Measurements from ENCODE around the gene CRB3. TPM values are rescaled to one million over a fixed set of nuclear protein-coding genes. Genes with fewer than 3 reads are reported as not detected.

The CRB3 gene
- total and polyA plus RNA-seq, 9 of the 15 experiments (the other 6 are each of a cell fraction or from before 2014, with no cell fraction given) = 0.49 TPM; not detected in 8

DNA sequence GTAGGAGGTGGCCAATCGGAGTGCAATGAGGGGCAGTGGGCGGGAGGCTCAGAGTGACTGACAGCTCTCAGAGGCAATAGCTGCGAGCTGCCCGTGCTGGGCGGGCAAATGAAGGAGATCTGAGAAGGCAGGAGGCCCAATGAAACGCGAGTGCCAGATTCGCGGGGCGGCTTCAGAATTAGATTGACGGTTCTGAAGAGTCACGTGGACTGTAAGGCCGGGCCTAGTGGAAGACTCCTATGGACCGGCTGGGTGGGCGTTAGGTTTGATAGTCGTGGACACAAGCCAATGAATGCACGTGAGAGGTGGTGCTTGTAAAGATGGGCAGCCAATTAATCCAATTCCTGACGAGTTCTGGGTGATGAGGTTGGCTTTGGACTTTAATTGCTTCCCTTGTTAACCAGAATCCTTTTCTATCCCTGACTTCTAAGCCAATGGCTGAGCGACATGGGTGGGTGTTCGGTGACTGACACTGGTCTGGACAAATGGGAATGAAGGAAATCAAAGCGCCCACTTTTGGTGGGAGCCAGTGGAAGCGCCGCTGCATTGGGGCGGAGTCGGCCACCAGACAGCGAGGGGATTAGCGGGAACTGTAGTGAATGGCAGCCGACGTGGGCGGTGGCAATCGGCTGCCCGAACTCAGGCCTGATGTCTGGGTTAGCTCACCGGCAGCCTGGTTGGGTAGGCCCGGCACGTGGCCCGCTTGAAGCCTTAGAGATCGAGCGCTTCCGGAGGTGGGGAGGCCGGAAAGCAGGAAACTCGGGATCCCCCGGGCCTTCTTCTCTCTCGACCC, 38.9 kb upstream of the CRB3 start (continued):
- TF ChIP-seq ILF3 (IDR thresholded peaks at IDR 0.05; ENCODE audit: borderline replicate concordance) (no peak), KHSRP (IDR thresholded peaks at IDR 0.05) (no peak), DIDO1 (tag; IDR thresholded peaks at IDR 0.05; ENCODE audit: low read depth) (no peak; the same call in 1 of the 2 replicates), COPS2 (conservative IDR thresholded peaks at IDR 0.05) (no peak), SNAPC5 (CRISPR knock-in tag; IDR thresholded peaks at IDR 0.05) (no peak), DPF2 (IDR thresholded peaks at IDR 0.05) (no peak), ZBED1 (IDR thresholded peaks at IDR 0.05) (no peak), RAD51 (IDR thresholded peaks at IDR 0.05; ENCODE audit: borderline replicate concordance, low read depth) (peak; percentile 97), NRF1 (conservative IDR thresholded peaks at IDR 0.05 in 1 of 2, IDR thresholded peaks at IDR 0.05 in 1 of 2) (peak; percentile 74 to 77), HNRNPLL (IDR thresholded peaks at IDR 0.05; ENCODE audit: low read depth, low read length, poor library complexity, severe bottlenecking) (no peak), RBM14 (IDR thresholded peaks at IDR 0.05; ENCODE audit: borderline replicate concordance, insufficient read depth, low read depth, low read length) (no peak), E2F1 (CRISPR knock-in tag; IDR thresholded peaks at IDR 0.05) (peak; percentile 90; the same call in 1 of the 2 replicates), ZNF57 (CRISPR knock-in tag; IDR thresholded peaks at IDR 0.05) (no peak), SIRT6 (IDR thresholded peaks at IDR 0.05; ENCODE audit: low read depth, low read length) (no peak), PPARD (CRISPR knock-in tag; IDR thresholded peaks at IDR 0.05) (no peak), BHLHE40 (IDR thresholded peaks at IDR 0.05; ENCODE audit: low read length) (peak; percentile 79), FOXA3 (CRISPR knock-in tag; conservative IDR thresholded peaks at IDR 0.05 in 1 of 2, IDR thresholded peaks at IDR 0.05 in 1 of 2) (peak in 1 of 2 experiments; percentile 90; a peak in 2 of 4 replicates), GTF2F1 (IDR thresholded peaks at IDR 0.05; ENCODE audit: low read depth, low read length) (no peak), ZNF592 (IDR thresholded peaks at IDR 0.05) (peak; percentile 100), HDAC6 (IDR thresholded peaks at IDR 0.05; ENCODE audit: low read depth, low read length) (no peak), ZNF184 (CRISPR knock-in tag; IDR thresholded peaks at IDR 0.05) (no peak)
- TF ChIP-seq, protein P1, sequence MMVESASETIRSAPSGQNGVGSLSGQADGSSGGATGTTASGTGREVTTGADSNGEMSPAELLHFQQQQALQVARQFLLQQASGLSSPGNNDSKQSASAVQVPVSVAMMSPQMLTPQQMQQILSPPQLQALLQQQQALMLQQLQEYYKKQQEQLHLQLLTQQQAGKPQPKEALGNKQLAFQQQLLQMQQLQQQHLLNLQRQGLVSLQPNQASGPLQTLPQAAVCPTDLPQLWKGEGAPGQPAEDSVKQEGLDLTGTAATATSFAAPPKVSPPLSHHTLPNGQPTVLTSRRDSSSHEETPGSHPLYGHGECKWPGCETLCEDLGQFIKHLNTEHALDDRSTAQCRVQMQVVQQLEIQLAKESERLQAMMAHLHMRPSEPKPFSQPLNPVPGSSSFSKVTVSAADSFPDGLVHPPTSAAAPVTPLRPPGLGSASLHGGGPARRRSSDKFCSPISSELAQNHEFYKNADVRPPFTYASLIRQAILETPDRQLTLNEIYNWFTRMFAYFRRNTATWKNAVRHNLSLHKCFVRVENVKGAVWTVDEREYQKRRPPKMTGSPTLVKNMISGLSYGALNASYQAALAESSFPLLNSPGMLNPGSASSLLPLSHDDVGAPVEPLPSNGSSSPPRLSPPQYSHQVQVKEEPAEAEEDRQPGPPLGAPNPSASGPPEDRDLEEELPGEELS (CRISPR knock-in tag; IDR thresholded peaks at IDR 0.05; ENCODE audit: borderline replicate concordance) = peak; percentile 99

All from K562 (cell line).